Glomerular endothelial cell (primary cell): ENCODE results near the gene GATAD2A. TPM values are rescaled to one million over a fixed set of nuclear protein-coding genes. Genes with fewer than 3 reads are reported as not detected.
"Not testable (repeated sequence)": the region's sequence is repeated elsewhere in the genome, so short reads cannot be mapped to it uniquely, and the experiment has no call there.

Source experiments
- DNase-seq: peaks from one replicate; pipeline ENCODE4 v3.0.0-alpha.2; 2011; ENCODE audit warnings: low read depth, low spot score; ENCODE audit errors: extremely low read depth
- total RNA-seq: library from RNA; depleted of rRNA; stranded (reverse); fragments of >200 nt; gene quantifications from 2 replicates; pipeline ENCODE4 v1.2.3, GENCODE V29; 2015

The GATAD2A gene
- total RNA-seq, 1 donor from 2014 or later = 102 TPM

DNA sequence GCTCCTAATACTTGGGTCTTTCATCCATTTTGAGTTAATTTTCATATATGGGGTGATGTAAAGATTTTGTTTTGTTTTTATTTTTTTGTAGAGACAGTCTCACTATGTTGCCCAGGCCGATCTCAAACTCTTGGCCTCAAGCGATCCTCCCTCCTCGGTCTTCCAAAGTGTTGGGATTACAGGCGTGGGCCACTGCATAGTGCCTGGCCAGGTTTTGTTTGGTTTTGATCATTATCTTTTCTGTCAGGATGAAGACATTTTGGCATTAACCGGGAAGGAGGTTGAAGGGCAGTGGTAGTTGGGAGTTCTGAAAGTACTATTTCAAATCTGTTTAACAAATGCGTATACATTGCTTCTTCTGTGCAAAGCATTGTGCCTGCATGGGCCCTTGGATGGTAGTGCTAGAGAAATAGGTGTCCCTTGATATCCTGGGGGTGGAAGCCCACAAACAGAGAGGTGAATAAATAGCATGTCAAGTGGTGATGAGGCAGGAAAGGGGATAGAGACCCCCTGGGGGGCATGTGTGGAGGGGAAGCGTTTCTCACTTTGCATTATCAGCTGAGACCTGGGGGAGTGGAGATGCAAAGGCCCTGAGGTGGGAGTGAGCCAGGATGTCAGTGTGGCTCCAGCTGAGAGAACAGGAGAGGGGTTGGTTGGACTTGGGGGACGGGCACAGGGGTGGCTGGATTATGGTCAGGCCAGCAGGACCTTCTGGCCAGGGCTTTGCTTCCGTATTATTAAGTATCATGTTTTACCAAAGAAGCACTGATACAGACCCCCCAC, 41.4 kb downstream of the GATAD2A start:
- no peak for DNase-seq

DNA sequence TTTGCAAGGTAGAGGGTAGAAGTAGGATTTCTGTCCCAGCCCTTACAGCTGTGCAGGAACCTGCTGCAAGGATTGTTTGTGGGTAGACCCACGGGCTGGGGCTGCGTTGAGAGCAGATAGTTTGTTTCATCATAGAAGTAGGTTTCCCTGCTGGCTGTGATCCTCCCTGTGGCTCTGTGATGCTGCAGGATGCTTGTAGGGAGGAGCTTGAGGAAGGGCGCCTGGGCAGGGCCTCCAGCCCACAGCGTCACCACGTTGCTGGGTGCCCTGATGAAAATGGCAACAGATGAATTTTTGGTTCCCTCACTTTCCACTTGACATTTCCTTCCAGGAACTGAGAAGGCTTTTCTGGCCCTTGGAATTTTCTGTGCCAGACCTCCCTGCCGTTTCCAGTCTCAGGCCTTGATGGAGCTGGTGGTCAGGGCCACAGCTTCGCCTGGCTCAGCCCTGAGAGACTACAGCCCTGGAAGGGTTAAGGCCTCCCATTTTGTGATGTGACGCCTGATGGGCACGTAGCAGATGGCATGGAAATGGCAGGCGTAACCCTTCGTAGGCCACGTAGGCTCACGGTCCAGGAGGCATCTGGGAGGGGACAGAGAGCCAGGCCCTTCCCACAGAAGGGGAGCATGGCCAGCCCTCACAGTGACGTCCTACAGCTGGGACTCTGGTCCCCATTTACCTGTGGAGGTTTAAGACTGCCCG, 42.2 kb downstream of the GATAD2A start:
- DNase-seq = no peak

DNA sequence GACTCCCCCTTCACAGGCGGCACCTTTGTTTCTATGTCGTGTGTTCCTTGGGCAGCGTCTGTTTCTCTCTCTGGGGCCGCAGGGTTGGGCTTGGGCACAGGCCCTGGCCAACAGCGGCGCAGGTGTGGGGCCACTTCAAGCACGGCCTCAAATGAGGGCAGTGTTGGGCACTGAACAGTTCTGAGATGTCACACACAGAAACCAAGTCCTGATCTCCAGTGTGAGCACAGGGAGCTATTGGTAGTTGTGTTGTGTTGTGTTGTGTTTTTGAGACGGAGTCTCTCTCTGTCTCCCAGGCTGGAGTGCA, 42.7 kb downstream of the GATAD2A start:
- DNase-seq = no peak

DNA sequence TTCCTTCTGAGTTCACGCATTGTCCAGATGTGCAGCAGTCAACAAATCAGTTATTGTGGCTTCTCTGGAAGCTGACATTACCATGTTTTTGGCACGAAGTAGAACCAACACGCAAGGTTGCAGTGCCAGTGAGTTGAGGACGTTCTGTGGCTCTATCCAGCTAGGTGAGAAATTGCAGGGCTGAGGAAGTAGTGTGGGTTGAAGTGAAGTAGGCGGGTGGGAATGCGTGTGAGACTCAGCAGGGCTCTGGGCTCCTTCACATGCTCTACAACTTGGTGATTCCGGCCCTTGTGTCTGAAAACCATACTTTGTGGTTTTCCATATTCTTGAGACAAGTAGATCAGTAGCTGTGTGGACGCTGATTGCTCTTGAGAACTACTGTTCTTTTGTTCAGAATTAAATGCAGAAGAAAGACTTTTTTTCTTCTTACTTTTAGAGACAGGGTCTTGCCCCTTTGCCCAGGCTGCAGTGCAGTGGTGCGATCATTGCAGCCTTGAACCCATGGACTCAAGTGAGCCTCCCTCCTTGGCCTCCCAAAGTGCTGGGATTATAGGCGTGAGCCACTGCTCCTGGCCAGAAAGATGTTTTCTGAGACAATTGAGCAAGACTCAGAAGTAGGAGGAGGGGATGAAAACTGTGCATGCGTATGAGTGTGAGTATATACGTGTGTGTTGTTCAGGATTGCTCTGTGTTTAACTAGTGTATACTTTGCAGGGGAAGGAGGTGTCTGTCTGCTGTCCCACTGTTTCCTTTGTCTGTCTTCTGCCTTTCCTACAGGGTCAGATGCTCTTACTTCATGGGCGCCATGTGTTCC, 46.2 kb downstream of the GATAD2A start:
- DNase-seq = no peak

DNA sequence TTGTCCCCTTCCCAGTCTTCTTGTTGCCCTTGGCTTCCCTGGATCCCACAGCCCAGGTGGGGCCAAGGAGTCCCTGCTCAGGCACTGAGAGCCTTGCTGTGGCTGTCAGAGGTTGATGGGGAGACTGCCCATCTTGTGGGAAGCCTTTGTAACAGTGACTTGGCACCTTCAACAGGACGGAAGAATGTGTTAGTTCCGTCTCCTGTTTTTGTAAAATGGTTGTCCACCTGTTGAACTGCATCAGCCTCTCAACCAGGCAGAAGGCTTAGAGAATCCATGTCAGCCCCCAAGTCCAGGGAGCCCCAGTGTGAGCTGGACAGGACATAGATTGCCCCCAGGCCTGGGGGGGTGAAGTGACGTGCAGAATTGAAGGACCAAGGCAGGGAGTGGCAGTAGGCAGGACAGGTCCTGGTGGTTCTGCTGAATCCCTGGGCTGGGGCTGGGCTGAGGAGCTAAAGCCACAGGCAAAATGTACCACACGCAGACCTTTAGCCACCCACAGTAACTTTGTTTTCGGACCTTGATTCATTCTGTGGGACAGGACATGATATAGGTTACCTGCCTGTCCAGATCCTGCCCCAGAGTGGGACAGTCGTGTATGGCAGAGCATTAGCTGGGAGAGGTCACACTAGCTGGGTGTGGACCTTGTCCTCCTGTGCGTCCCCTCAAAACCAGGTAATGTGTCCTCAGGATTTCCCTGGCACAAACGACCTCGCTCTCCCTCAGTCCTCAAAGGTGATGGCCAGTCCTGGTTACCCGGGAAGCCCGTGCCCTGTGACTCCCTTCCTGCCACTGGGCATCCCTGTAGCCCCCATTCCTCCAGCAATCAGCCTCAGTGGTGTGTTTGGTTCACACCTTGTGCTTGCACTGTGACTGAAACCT, 47.0 kb downstream of the GATAD2A start:
- no peak for DNase-seq

DNA sequence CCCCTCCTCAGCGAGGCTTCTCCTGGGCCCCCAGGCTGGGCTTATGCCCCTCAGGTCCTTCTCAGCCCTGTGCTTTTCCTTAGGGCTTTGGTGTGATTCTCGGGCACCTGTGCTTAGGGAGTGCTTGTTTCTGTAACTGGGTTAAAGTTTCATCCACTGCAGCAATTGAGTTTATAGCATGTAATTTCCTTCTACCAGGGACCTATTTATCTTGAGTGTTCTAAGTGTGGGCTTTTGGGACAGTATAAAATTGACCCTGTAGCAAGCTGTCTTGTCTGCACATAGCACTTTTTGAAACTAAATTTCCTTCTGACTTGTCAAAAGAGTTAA, 47.6 kb downstream of the GATAD2A start:
- no peak for DNase-seq

DNA sequence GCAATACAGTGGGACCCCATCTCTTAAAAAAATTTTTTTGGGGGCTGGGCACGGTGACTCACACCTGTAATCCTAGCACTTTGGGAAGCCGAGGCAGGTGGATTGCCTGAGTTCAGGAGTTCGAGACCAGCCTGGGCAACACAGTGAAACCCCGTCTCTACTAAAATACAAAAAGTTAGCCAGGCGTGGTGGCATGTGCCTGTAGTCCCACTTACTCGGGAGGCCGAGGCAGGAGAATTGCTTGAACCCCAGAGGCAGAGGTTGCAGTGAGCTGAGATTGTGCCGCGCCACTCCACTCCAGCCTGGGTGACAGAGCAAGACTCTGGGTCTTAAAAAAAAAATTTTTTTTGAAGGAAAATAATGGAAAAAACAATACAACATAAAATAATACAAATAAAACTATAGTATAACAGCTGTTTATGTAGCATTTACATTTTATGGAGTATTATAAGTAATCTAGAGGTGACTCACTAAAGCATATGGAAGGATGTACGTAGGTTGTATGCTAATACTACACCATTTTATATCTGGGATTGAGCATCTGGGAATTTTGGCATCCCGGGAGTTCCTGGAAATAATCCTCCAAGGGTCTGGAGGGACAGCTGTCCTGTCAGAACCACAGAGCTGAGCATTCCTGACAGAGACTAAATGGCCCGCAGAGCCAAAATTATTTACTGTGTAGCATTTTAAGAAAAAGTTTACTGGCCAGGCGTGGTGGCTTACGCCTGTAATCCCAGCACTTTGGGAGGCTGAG, 49.9 kb downstream of the GATAD2A start:
- DNase-seq = not testable (repeated sequence)

DNA sequence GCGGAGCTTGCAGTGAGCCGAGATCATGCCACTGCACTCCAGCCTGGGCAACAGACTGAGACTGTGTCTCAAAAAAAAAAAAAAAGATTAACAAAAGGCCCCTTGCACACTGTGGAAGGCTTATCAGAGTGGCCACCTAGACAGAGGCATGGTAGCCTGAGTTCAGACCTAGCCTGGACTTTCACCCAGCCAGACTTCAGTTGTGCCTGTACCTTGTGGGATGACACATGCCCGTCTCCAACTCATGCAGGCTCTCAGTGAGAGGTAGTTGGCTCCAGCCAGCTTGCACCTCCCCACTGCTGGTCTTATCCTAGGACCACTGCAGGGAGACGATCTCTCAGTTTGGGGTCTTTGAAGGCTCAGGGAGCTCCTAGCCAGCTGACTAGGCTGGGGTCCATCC, 52.2 kb downstream of the GATAD2A start:
- DNase-seq = no peak

DNA sequence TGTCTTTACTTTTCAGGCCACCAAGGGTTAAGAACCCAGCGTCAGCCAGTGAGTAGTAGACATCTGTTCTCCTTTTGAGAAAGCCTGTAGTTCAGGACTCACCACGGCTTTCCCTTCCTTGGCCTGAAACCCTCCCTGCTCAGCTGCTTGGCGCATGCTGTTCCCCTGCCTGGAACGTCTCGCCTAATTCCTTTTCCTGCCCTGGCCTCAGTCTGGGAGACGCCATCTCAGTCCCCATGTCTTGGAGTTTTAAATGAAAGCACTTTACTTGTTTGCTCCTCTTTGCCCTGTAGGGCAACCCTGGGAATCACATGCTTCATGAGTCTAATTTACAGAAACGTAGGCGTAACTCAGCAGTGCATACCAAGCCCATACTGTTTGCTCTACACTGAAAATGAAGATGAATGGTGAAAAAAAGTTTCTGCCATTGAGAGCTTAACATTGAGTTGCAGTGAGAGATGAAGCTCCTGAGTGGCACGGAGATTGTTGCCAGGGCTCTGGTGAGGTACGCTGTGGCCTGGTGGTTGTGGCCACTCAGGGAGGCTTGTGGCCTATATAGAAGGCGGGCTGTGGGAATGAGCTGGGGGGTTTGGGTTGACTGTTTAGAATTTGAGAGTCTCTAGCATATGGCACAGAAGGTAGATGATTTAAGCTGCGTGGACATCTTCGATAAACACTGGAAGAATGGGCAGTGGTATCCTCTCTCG, 52.8 kb downstream of the GATAD2A start:
- no peak for DNase-seq

DNA sequence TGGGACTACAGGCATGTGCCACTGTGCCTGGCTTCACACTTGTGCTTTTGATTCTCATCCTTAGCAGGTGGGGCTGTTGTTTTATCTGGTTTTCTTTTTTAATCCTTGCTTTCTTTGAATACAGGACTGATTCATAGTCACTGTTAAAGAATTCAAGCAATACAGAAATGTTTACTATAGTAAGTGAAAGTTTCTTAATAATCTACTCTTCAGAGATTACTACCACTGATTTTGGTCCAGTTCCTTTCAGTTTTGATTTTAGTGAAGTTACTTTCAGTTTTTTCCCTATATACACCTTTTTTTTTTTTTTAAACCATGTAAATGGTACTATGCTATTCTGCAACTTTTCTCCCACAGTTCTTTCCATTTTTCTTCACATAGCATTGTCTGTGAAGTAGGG, 53.6 kb downstream of the GATAD2A start:
- no peak for DNase-seq

DNA sequence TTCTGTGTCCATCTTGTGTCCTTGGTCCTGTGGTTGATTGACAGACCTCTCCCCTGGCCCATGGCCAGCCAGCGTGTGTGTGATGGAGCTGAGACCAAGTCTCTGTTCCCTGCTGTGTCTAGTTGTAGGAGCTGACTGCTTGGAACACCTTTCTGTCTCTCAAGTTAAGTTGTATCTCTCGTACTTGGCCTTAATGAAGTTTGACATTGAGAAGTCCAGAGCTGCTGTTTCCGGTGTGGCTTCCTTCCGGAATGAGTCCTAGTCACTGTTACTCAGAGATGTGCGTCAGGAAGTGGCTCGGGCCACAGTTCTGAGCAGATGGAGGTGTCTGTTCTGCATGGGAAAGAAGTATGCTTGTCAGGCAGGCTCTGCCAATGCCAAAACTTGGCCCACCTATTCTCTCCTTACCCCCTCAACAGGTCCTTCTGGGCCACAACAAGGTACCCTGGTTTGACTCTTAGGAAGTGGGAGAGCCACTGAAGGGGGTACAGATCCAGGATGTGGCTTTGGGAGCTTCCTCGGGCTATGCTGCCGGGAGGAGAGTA, 54.3 kb downstream of the GATAD2A start:
- peak; percentile 34 for DNase-seq

DNA sequence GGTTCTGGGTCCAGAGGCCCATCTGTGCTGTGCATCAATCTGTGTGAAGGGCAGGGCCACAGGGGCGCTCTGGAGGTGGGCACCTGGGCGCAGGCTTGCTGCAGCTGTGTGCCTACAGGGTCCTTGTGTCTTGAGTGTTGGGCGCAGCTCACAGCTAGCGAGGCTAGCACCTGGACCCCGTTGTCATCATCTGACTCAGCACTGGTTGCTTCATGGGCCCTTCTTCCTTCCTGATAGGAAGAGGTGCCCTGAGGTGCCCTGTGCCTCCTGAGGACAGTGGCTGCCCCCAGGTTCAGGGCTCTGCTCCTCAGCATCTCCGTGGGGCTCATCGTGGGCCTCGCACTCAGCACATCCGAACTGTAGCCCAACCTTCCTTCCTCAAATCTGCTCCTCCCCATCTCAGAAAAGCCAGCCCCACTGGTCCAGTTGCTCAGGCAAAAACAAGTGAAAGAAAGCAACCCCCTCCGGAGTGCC, 54.8 kb downstream of the GATAD2A start:
- no peak for DNase-seq

DNA sequence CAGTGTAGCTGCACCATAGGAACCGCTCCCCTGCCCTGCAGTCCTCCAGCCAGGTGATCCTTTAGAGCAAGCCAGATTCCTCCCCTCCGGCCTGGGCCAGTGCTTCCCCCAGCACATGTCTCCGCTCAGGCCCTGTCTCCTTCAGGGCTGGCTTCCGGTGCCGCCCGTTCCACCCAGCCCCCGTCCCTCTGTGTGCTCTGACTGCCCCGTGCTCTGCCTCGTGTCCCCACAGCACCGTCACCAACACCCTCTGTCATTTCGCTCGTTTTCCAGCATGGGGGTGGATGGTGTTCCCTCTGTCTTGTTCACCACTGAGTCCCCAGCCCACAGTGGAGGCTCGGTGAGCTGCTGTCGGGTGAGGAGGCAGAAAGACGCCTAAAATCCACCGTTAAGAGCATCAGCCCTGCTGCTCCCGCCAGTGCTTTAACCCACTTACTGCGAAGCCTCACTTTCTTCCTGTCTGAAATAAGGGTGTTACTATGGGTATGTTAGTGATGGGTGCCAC, 55.3 kb downstream of the GATAD2A start:
- DNase-seq = no peak

DNA sequence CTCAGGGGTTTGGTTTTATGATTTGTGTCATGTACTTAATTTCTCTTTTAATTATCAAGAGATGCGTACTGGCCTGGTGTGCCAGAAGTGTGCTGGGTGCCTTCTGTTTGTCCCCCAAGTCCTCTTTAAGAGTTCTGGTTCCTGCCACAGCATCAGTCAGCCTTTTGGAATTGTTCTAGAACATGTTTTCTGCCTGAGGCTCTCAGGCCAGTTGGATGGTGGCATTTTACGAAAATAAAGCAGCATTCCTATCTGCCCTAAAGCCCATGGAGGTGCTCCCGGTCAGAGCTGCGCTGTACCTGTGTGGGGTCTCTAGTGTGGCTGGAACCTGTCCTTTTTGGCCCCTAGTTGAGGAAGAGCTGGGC, 55.8 kb downstream of the GATAD2A start:
- no peak for DNase-seq

DNA sequence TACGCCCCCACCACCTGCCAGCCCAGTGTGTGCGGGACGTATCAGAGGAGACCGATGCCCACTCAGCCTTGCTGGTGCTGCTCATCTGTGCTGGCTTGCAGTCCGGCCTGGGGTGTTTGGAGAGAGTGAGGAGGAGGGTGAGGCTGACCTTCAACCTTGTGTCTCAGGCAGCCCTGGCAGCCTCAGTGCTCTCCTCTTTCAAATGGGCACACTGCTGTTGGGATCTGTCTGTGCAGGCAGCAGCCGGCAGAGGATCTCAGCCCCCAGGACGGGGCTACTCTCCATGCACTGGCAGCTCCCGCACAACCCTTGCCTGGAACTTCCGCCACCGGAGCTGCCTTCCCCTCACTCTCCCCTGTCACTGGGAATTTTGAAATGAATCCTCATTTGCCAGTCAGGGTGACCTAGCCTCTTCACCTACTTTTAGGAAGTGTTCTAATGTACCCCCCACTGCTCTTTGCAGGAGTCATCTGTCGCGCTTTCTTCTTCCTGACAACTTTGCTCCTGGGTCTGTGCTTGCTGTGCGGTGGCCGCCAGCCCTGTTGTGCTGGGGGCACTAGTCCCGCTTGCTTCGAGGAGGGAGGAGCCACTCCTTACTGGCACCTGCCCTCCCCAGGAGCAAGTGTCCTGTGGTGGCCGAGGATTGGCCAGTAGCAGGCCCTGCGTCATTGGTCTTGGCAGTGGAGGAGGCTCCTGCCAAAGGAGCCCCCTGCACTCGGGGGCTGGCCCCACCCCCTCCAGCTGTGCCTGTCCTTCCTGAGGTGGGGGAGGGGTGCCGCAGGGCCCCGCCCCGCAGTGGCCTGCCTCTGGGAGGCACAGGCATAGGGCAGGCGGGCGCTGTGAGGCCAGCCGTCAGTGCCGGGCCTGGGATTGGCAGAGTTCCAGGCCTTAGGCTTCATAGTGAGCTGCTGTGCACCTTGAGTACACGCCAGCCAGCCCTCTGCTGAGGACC, 56.5 kb downstream of the GATAD2A start:
- no peak for DNase-seq

DNA sequence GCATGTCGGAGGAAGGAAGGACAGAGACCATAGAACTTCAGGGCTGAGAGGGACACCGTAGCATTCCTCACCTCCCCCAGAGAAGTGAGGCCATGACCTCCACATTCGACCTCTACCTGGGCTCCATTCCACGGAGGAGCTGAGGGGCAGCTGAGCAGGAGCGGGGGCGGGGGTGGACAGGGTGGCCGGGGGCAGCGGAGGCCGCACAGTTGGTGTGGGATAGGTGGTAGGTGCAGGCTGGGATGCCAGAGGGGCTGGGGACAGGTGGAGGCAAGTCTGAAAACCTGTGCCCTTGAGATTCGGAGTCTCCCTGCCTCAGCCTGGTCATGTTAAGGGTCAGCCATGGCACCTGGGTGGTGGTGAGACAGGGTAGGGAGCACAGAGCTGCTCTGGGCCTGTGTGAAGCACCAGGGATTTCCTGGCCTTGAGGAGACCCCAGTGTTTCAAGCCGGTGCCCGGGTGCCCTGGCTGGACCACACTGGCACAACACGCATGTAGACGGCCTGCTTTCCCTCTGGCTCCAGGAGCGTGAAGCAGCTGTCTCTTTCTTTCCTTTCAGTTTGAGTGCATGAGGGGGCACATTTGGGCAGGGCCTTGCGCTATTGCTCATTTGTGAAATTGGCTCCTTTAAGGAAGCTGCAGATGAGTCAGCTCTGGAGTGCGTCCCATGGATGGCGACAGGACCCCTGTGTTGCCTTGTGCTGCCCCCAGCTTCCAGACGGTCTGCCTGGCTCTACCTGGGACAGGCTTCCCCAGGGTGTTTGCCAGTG, 58.1 kb downstream of the GATAD2A start:
- no peak for DNase-seq
